Measurements from ENCODE around the gene KCNMA1.
"Not testable (repeated sequence)": the region's sequence is repeated elsewhere in the genome, so short reads cannot be mapped to it uniquely, and the experiment has no call there.

The KCNMA1 gene

DNA sequence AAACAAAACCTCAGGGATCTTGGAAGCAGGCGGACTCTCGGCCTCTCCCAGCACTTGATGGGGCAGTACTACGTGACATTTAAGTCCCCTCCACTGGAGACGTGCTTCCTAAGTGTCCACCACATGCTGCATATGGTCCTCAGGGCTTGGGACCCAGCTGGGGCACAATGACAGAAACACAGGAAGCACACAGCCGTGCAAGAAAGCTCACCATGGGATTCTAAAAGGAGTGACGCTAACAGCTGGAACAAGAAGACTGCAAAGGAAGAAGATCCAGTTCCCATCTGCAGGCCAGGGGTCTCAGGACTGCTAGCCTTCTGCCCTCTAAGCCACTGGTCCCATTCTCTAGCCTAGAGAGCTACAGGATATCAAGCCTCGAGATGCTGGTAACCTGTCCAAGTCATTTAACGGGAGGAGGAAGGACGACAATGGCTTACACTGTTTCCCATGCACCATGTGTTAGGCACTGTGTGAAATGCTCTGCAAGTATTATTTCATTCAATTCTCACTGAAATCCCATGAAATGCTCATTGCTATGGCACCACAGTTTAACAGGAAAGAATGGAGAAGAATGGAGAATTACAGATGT, 61.1 kb downstream of the KCNMA1 start:
- H3K27ac ChIP-seq (ENCODE audit: low read depth, low read length) = no peak overlapping the region
- no peak overlapping the region for H2BK5ac ChIP-seq (ENCODE audit: low read length)
- H3K4me1 ChIP-seq (ENCODE audit: control insufficient read depth, low read depth, low read length) = no peaks in the 10 kb centered on the region
- no peak overlapping the region for H3K4me3 ChIP-seq (ENCODE audit: low read length)
- no peak overlapping the region for H2BK15ac ChIP-seq (replicated peaks; ENCODE audit: low read depth)
- no CpG with 5 or more reads among the region's 9 CpGs for WGBS (ENCODE audit: extremely low coverage, insufficient coverage, low lambda C conversion rate)
- H4K8ac ChIP-seq (ENCODE audit: low read depth, low read length) = no peak overlapping the region
- no peak overlapping the region for H3K4me2 ChIP-seq (ENCODE audit: low read length)
- H3K79me2 ChIP-seq (ENCODE audit: control insufficient read depth, insufficient read depth, low read length) = no peaks in the 10 kb centered on the region
- no peak overlapping the region for H3K4ac ChIP-seq (ENCODE audit: low read depth, low read length)
- no peak overlapping the region for H3K56ac ChIP-seq (ENCODE audit: low read length)
- no peak for DNase-seq
- no peaks in the 10 kb centered on the region for H3K36me3 ChIP-seq (ENCODE audit: control insufficient read depth, insufficient read depth, low read length)
- no peak overlapping the region for H2BK120ac ChIP-seq (ENCODE audit: low read depth, low read length)
- H3K27me3 ChIP-seq (ENCODE audit: insufficient read depth, low read length, poor library complexity) = no peaks in the 10 kb centered on the region
- H4K5ac ChIP-seq (ENCODE audit: low read length) = no peak overlapping the region
- no peak overlapping the region for H3K9ac ChIP-seq (ENCODE audit: low read length)
- H3K23ac ChIP-seq (ENCODE audit: low read length) = no peak overlapping the region
- H2AK5ac ChIP-seq (ENCODE audit: low read length) = no peak overlapping the region
- no peaks in the 10 kb centered on the region for H3K79me1 ChIP-seq (ENCODE audit: low read length)
- no peak overlapping the region for H3K18ac ChIP-seq (ENCODE audit: low read length)

GRCh38 chr10:77576007-77576367, 61.6 kb downstream of the KCNMA1 start:
- DNase-seq = no peak
- no peak overlapping the region for H3K56ac ChIP-seq (ENCODE audit: low read length)

DNA sequence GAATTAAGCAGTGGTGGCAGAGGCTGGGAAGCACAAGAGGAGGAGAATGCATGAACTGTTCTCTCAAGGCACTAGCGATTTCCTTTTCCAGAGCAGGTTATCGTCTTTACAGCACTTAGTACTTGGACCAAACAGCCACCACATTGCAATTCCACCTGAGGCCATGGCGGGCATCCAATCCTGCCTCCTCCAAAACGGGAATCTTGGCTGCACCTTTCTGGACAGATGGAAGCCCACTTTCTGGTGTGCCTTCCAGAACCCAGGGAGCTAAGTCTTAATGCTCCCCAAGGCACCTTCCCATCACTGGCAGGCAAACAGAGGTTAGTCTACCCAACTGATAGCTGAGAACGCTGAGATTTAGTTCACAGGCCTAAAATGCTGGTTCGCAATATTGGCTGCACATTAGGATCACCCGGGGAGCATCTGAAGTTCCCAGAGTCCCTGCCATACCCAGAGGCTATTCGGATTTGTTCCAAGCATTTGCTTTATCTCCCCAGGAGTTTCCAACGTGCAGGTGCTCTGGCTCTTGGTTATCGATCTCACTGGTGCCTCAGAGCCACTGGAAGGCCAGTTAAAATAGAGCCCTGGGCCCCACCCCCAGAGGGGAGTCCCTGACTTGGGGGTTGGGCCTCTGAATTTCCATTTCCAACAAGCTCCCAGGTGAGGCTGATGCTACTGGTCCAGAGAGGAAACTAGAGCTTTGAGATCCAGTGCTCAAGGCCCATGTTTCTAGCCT, 62.2 kb downstream of the KCNMA1 start:
- no peaks in the 10 kb centered on the region for H3K4me1 ChIP-seq (ENCODE audit: control insufficient read depth, low read depth, low read length)
- H3K4me3 ChIP-seq (ENCODE audit: low read length) = no peak overlapping the region
- no peak overlapping the region for H3K27ac ChIP-seq (ENCODE audit: low read depth, low read length)
- no peaks in the 10 kb centered on the region for H3K36me3 ChIP-seq (ENCODE audit: control insufficient read depth, insufficient read depth, low read length)
- H3K18ac ChIP-seq (ENCODE audit: low read length) = no peak overlapping the region
- H2BK15ac ChIP-seq (replicated peaks; ENCODE audit: low read depth) = no peak overlapping the region
- no peak overlapping the region for H4K8ac ChIP-seq (ENCODE audit: low read depth, low read length)
- H2AK5ac ChIP-seq (ENCODE audit: low read length) = no peak overlapping the region
- DNase-seq = no peak
- H2BK120ac ChIP-seq (ENCODE audit: low read depth, low read length) = no peak overlapping the region
- H3K4me2 ChIP-seq (ENCODE audit: low read length) = no peak overlapping the region
- no peaks in the 10 kb centered on the region for H3K79me1 ChIP-seq (ENCODE audit: low read length)
- H3K9ac ChIP-seq (ENCODE audit: low read length) = no peak overlapping the region
- H4K5ac ChIP-seq (ENCODE audit: low read length) = no peak overlapping the region
- H3K23ac ChIP-seq (ENCODE audit: low read length) = no peak overlapping the region
- no peak overlapping the region for H3K56ac ChIP-seq (ENCODE audit: low read length)
- no peak overlapping the region for H2BK5ac ChIP-seq (ENCODE audit: low read length)
- no CpG with 5 or more reads among the region's 10 CpGs for WGBS (ENCODE audit: extremely low coverage, insufficient coverage, low lambda C conversion rate)
- no peak overlapping the region for H3K4ac ChIP-seq (ENCODE audit: low read depth, low read length)
- H3K79me2 ChIP-seq (ENCODE audit: control insufficient read depth, insufficient read depth, low read length) = no peaks in the 10 kb centered on the region
- H3K27me3 ChIP-seq (ENCODE audit: insufficient read depth, low read length, poor library complexity) = no peaks in the 10 kb centered on the region

More at GRCh38 chr10:77576007-77576367, 61.6 kb downstream of the KCNMA1 start:
- H3K4me1 ChIP-seq (ENCODE audit: control insufficient read depth, low read depth, low read length) = no peaks in the 10 kb centered on the region
- H3K18ac ChIP-seq (ENCODE audit: low read length) = no peak overlapping the region
- H4K5ac ChIP-seq (ENCODE audit: low read length) = no peak overlapping the region
- no peak overlapping the region for H2AK5ac ChIP-seq (ENCODE audit: low read length)
- H3K23ac ChIP-seq (ENCODE audit: low read length) = no peak overlapping the region
- no peak overlapping the region for H3K4ac ChIP-seq (ENCODE audit: low read depth, low read length)
- no peak overlapping the region for H2BK120ac ChIP-seq (ENCODE audit: low read depth, low read length)
- H3K27ac ChIP-seq (ENCODE audit: low read depth, low read length) = no peak overlapping the region
- no peaks in the 10 kb centered on the region for H3K79me2 ChIP-seq (ENCODE audit: control insufficient read depth, insufficient read depth, low read length)
- no peaks in the 10 kb centered on the region for H3K79me1 ChIP-seq (ENCODE audit: low read length)
- no peak overlapping the region for H2BK5ac ChIP-seq (ENCODE audit: low read length)
- H3K27me3 ChIP-seq (ENCODE audit: insufficient read depth, low read length, poor library complexity) = no peaks in the 10 kb centered on the region
- no peaks in the 10 kb centered on the region for H3K36me3 ChIP-seq (ENCODE audit: control insufficient read depth, insufficient read depth, low read length)
- no peak overlapping the region for H3K4me2 ChIP-seq (ENCODE audit: low read length)
- no peak overlapping the region for H4K8ac ChIP-seq (ENCODE audit: low read depth, low read length)
- H2BK15ac ChIP-seq (replicated peaks; ENCODE audit: low read depth) = no peak overlapping the region
- no peak overlapping the region for H3K9ac ChIP-seq (ENCODE audit: low read length)
- H3K4me3 ChIP-seq (ENCODE audit: low read length) = no peak overlapping the region
- WGBS (ENCODE audit: extremely low coverage, insufficient coverage, low lambda C conversion rate) = no CpG with 5 or more reads among the region's 4 CpGs

GRCh38 chr10:77574438-77574837, 63.2 kb downstream of the KCNMA1 start:
- Histone ChIP-seq H3K4me3 (ENCODE audit: low read length) (no peak overlapping the region), H2BK15ac (replicated peaks; ENCODE audit: low read depth) (no peak overlapping the region), H2AK5ac (ENCODE audit: low read length) (no peak overlapping the region), H3K36me3 (ENCODE audit: control insufficient read depth, insufficient read depth, low read length) (no peaks in the 10 kb centered on the region), H2BK120ac (ENCODE audit: low read depth, low read length) (no peak overlapping the region), H3K4me2 (ENCODE audit: low read length) (no peak overlapping the region), H3K23ac (ENCODE audit: low read length) (no peak overlapping the region), H3K4me1 (ENCODE audit: control insufficient read depth, low read depth, low read length) (no peaks in the 10 kb centered on the region), H3K27ac (ENCODE audit: low read depth, low read length) (no peak overlapping the region), H2BK5ac (ENCODE audit: low read length) (no peak overlapping the region), H3K79me2 (ENCODE audit: control insufficient read depth, insufficient read depth, low read length) (no peaks in the 10 kb centered on the region), H3K4ac (ENCODE audit: low read depth, low read length) (no peak overlapping the region), H3K18ac (ENCODE audit: low read length) (no peak overlapping the region), H3K27me3 (ENCODE audit: insufficient read depth, low read length, poor library complexity) (no peaks in the 10 kb centered on the region), H3K79me1 (ENCODE audit: low read length) (no peaks in the 10 kb centered on the region), H3K56ac (ENCODE audit: low read length) (no peak overlapping the region), H4K5ac (ENCODE audit: low read length) (no peak overlapping the region), H4K8ac (ENCODE audit: low read depth, low read length) (no peak overlapping the region), H3K9ac (ENCODE audit: low read length) (no peak overlapping the region)
- WGBS (ENCODE audit: extremely low coverage, insufficient coverage, low lambda C conversion rate) = no CpG with 5 or more reads among the region's 3 CpGs
- no peak for DNase-seq

DNA sequence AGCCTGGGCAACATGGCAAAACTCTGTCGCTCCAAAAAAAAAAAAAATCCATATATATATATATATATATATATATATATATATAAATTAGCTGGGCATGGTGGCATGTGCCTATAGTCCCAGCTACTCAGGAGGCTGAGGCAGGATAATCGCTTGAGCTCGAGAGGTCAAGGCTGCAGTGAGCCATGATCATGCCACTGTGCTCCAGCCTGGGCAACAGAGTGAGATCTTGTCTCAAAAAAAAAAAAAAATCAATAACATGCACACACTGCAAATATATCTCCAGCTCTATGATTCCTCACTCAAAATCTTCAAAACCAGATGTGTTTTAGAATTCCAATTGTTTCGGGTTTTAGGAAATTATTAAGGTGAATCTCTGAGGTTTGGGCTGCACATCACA, 65.1 kb downstream of the KCNMA1 start:
- not testable (repeated sequence) for H2BK120ac ChIP-seq (ENCODE audit: low read depth, low read length); DNase-seq; H3K23ac ChIP-seq (ENCODE audit: low read length); H3K9ac ChIP-seq (ENCODE audit: low read length); H4K5ac ChIP-seq (ENCODE audit: low read length); H3K4me1 ChIP-seq (ENCODE audit: control insufficient read depth, low read depth, low read length); H3K27ac ChIP-seq (ENCODE audit: low read depth, low read length); H3K18ac ChIP-seq (ENCODE audit: low read length); H2BK15ac ChIP-seq (replicated peaks; ENCODE audit: low read depth); H4K8ac ChIP-seq (ENCODE audit: low read depth, low read length); H3K4me2 ChIP-seq (ENCODE audit: low read length); H3K27me3 ChIP-seq (ENCODE audit: insufficient read depth, low read length, poor library complexity); H3K79me1 ChIP-seq (ENCODE audit: low read length); H3K4me3 ChIP-seq (ENCODE audit: low read length); H3K56ac ChIP-seq (ENCODE audit: low read length); H2BK5ac ChIP-seq (ENCODE audit: low read length); H2AK5ac ChIP-seq (ENCODE audit: low read length); H3K36me3 ChIP-seq (ENCODE audit: control insufficient read depth, insufficient read depth, low read length); H3K79me2 ChIP-seq (ENCODE audit: control insufficient read depth, insufficient read depth, low read length); H3K4ac ChIP-seq (ENCODE audit: low read depth, low read length)
- no CpG with 5 or more reads among the region's 4 CpGs for WGBS (ENCODE audit: extremely low coverage, insufficient coverage, low lambda C conversion rate)

- no CpG with 5 or more reads among the region's 3 CpGs for WGBS (ENCODE audit: extremely low coverage, insufficient coverage, low lambda C conversion rate)
- Histone ChIP-seq H2AK5ac (ENCODE audit: low read length) (no peak overlapping the region), H3K36me3 (ENCODE audit: control insufficient read depth, insufficient read depth, low read length) (no peaks in the 10 kb centered on the region), H3K79me2 (ENCODE audit: control insufficient read depth, insufficient read depth, low read length) (no peaks in the 10 kb centered on the region), H3K4me3 (ENCODE audit: low read length) (no peak overlapping the region), H4K8ac (ENCODE audit: low read depth, low read length) (no peak overlapping the region), H3K9ac (ENCODE audit: low read length) (no peak overlapping the region), H2BK5ac (ENCODE audit: low read length) (no peak overlapping the region), H3K27ac (ENCODE audit: low read depth, low read length) (no peak overlapping the region), H3K4ac (ENCODE audit: low read depth, low read length) (no peak overlapping the region), H3K56ac (ENCODE audit: low read length) (no peak overlapping the region), H2BK15ac (replicated peaks; ENCODE audit: low read depth) (no peak overlapping the region), H3K23ac (ENCODE audit: low read length) (no peak overlapping the region), H3K18ac (ENCODE audit: low read length) (no peak overlapping the region), H3K27me3 (ENCODE audit: insufficient read depth, low read length, poor library complexity) (no peaks in the 10 kb centered on the region), H3K4me1 (ENCODE audit: control insufficient read depth, low read depth, low read length) (no peaks in the 10 kb centered on the region), H3K4me2 (ENCODE audit: low read length) (no peak overlapping the region), H2BK120ac (ENCODE audit: low read depth, low read length) (no peak overlapping the region), H4K5ac (ENCODE audit: low read length) (no peak overlapping the region), H3K79me1 (ENCODE audit: low read length) (no peaks in the 10 kb centered on the region)
- DNase-seq = no peak
Measured at GRCh38 chr10:77571490-77571889, 66.1 kb downstream of the KCNMA1 start.

Measured in mesendoderm (in vitro differentiated cells).